Stimulated activated CD8-positive, alpha-beta memory T cell treated with anti-CD3 and anti-CD28 coated beads, Interleukin-2, amount 100 ng/mL, for 48 hours (primary cell): ENCODE results near the gene ZNF592.

Experiments used
- DNase-seq, 2 donors: peaks; one replicate each; pipeline ENCODE4 v3.0.0-alpha.2; 2020; ENCODE audit warnings: low read depth in 2 of 2

Gene ZNF592

DNA sequence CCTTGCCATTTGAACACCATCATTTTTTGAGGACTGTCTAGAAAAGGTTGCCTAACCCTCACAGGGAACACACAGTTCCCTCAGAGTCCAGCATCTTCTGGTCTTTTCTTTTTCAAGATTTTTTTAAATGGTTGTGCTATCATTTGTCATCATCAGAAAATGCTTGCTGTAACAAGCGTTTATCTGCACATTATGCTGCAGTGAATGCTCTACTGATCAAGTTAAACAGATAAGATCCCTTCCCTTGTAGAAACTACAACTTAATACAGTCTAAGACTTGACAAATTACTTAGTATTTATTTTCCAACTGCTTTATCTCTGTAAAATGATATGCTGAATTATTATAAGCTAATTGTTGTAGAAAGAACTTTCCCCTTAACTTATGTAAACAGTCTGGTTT lies 56.8 kb downstream of the ZNF592 start:
- no peak for DNase-seq

DNA sequence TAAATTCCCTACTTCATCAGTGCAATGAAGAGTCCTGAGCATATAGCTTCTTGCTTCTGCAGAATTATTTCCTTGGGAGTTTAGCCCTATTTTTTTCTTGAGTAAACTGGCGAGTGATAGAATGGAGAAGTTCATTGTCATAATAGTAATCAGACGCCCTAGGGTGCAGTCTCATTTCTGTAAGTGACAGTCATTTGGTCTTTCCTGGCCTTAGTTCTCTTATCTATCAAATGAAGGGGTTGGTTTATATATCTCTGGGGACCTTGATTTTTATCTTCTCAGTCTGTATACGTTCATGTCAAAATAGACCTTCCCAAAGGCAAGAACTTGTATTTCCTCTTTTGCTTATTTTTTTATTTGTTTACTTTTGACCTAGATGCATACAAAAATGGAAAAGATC lies 58.8 kb downstream of the ZNF592 start:
- no peak for DNase-seq

DNA sequence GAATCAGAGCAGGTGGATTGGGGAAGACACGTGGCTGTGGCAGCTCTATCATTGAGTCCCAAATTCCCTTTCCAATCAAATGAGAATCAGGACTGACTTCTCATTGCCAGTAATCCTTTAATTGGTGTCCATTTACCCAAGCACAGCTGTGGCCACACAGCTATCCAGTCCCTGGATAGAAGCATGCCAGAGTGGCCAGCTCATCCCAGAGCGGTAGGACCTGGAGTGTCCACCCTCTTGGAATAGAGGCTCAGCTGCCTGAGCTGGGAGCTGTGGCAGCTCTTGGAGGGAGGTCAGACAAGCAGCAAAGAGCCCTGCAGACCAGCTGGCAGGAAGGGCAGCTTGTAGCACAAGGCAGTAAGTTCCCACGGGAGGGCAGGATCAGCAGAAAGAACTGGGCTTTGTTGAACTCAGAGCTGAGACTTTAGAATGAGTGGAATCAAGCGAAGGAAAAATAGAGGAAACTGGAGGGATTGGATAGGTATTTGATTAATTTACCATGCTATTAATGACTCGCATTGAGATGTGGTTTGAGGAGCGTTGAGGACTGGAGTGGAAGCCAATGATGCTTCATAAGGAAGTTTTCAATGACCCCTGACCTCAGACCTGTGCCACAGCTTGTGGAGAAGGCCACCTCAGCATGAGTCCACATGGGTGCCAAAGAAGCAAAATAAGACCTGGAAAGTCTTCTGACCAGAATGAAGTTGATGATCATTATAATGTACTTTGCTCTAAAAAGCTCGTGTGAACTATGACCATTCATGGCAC lies 61.9 kb downstream of the ZNF592 start:
- no peak for DNase-seq

DNA sequence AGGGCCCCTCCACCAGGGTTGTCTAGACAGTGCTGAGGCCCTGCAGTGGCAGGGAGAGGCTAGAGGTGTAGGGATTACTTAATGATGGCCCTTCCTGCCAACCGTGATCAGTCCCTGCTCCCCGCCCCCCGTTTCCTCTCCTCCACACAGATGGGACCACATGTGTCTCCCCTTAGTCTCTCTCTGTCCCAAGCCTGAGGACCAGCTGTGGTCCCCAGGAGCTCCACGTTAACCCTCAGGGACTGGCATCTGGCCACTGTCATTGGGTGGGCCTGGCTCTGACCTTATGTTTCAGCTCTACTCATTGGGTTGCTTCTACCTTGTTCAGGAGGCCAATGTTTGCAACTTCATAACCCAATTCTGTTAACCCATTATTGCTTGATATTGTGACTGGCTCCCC lies 62.8 kb downstream of the ZNF592 start:
- no peak for DNase-seq

DNA sequence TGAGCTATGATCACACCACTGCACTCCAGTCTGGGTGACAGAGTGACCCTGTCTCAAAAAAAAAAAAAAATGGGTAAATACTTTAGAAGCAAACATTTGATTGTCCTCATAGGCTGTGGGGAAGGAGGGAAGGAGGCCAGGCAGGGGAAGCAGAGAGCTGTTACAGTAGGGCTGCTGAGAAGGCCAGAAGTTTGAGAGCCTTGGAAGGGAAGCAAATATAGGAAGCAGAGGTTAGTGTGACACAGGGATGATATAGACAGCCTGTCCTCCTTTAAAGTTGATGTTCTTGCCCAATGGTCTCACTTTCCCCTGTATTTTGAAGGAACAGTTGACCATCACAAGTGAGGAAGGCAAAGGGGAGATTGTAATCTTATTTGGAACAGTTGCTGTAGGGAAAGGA lies 63.4 kb downstream of the ZNF592 start:
- no peak for DNase-seq

DNA sequence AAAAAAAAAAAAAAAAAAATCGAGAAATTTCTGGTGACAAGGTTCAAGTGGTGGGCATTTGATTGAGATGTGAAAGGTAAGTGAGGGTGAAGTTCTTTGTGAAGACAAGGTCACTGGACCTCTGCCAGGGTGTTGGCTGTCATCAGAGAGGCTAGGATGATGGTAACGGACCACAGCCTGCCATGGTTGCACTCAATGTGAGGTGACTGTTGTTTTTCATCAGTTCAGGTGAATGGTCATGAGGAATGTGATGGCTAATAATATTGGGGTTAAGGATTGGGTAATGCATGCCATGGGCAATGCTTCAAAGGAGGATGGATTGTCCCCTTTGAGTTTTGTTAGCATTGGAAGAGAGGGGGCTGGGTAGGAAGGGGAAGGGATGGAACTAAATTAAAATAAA lies 64.5 kb downstream of the ZNF592 start:
- no peak for DNase-seq

- DNase-seq = no peak
Measured at GRCh38 chr15:84813435-84813834, 65.0 kb downstream of the ZNF592 start.

DNA sequence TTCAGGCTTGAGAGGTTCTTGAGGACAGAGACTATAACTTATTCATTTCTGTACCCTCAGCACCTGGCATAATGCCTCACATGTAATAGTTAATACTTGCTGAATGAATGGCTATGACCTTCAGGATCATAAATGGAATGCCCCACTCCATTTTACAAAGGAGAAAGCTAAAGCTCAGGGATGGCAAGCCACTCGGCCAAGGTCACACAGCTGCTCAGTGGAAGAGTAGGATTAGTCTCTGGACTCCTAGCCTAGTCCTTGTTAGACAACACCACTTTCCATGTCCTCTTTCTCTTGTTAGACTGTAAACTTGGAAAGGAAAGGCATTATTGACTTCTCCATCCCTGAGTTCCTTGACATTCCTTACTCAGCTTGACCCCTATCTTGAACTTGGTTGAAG lies 65.5 kb downstream of the ZNF592 start:
- DNase-seq = no peak

DNA sequence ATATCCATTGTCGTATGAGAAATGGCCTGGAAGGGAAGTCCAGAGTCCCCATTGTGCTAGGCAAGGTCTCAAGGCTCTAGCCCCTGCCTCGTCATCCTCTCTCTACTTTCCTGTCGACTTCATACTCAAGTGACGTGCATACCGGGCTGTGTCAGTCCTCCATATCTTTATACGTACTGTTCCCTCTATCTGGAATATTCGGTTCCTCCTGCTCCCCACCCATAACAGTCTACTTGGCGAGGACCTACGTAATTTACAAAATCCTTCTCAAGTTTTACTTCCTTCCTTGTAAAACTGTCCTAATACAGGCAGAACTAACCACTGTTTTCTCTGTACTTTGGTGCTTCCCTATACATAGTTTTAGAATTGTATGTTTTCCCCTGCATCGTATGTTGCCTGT lies 66.5 kb downstream of the ZNF592 start:
- DNase-seq = no peak

- DNase-seq = no peak
Measured at GRCh38 chr15:84816694-84817465, 68.5 kb downstream of the ZNF592 start, which contains the start of gene ALPK3. Gene ALPK3 (plus strand): TSS chr15:84817356. CDS start chr15:84817453, 97 bp downstream.

DNA sequence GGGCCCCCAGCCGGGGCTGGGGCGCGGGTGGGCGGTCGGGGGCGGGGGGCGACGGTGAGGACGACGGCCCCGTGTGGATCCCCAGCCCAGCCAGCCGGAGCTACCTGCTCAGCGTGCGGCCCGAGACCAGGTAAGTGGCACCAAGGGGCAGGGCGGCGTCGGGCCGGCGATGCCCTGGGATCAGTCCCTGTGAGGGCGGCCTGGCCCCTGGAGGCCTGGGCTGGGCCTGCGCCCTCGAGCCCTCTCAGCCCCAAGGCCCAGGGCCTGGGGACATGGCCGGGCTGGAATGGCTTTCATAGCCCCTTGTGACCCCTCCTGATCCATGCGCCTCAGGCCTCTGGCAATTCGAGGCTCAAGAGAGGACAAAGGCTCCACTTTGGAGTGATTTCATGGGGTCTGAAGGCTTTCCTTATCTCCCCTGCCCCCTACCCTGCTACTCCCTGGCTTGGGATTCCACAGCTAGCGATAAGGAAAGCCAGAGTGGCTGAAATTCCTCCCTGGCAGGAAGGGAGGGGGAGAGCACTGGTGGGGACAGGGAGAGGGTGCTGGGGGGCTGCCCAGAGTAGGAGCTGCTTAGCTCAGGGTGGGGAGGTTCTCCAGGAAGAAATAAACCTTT lies 69.2 kb downstream of the ZNF592 start:
- no peak for DNase-seq

DNA sequence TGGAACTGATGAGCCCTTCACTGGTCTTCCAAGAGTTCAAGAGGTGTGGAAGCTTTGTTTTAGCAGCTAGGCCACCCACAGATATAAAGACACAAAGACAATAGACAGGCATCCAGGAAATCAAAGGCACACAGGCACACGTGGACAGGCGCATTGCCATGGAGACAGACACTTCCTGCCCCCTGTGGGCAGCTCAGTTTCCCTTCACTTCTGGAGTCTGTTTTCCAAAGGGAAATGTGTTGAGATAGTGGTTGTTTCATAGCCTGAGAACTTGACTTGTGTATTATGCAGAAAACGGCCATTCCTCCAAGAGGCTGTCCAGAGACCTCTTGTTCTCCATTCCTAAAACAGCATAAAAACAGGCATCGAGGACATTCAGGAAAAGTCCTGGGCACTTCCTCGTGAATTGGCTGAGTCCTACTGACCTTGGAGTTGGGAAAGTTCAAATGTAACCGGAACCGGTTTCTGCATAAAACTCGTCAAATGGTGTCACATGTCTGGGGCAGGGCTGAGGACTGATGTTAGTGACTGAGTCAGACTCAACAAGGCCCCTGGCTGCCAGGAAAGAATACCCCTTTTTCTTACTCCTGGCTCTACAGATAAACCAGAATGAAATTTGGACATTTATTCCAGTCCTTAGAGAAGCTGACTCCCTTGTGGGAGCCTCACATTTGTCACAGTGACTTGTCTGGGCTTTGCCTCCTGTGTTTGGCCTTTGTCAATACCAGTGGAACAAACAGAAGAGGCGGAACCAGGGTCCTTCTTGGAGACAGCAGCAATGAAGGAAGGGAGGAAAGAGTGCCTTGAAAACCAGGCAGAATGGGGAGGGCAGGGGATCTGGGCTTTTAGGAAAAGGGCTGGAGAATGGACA lies 70.1 kb downstream of the ZNF592 start:
- no peak for DNase-seq

- DNase-seq = no peak
Measured at GRCh38 chr15:84819291-84819768, 70.9 kb downstream of the ZNF592 start.

- DNase-seq = no peak
Measured at GRCh38 chr15:84819791-84820190, 71.4 kb downstream of the ZNF592 start.

DNA sequence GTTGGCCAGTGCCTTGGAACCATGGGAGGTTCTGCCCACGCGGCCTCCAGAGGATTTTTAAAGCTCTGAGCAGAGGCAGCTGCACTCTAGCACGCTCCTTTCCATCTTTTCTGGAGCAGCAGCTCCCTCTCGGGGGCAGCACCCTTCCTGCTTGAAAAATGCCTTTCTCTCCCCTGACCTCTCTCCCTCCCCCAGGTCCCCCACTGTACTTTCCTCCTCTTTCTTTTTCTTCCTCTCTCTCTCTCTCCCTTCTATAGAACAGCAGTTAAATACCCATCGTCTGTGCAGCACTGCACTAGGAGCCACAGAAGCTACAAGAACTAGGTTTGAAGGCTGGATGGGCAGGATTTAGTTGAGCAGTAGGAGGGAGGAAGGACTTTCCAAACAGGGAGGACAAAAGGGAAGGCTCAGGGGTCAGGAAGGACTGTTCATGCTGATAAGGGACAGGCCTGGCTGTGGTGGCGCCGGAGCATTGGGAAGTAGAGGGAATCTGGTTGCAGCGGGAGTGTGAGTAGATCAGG lies 73.2 kb downstream of the ZNF592 start:
- DNase-seq = no peak

DNA sequence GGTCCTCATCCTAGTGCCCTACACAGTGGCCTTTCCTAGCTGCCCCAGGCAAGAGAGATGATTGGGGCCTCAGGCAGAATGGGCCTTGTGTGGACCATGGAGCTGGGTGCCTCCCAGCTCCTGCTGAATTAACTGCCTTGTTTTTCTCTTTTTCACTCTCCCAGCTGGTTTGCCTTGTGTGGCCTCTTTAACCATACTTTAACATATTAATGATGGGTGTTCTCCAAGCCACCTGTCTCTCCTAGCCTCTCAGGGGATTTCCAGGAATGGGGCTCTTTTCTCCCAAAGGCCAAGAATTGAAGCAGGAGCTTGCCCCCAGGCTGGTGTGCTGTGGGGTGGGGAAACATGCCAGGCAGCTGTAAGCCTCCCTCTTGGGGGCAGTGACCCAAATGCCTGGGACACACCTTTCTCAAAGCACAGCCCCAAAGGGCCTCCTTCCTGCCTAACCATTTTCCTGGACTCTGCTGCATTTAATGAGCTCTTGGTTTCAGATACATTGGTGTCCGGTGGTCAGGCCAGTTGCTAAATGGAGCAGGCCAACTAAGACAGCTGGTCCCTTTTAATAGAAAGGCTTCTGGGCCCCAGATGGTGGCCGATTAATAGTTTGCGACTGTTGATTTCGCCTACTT lies 74.4 kb downstream of the ZNF592 start:
- DNase-seq = no peak

- no peak for DNase-seq
Measured at GRCh38 chr15:84823282-84823878, 75.0 kb downstream of the ZNF592 start.

GRCh38 chr15:84824260-84825007 lies 76.0 kb downstream of the ZNF592 start:
- no peak for DNase-seq

- no peak for DNase-seq
Measured at GRCh38 chr15:84826369-84826823, 78.0 kb downstream of the ZNF592 start.

DNA sequence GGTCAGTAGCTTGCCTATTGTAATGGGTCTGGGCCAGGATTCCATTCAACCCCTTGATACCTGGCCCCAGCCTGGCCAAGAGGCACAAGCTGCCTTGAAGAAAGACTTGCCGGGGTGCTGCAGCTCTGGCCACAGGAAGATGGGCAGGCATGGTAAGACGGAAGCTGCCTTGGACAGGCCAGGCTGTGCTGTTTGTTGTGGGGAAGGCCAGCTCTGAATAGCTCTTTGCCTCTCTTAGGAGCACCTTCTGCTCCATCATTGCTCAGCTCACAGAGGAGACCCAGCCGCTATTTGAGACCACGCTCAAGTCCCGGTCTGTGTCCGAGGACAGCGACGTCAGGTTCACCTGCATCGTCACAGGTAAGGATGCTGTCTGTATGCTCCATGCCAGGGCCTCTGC lies 78.9 kb downstream of the ZNF592 start:
- no peak for DNase-seq
